H1 (cell line): ENCODE results near the gene COLQ. TPM values are rescaled to one million over a fixed set of nuclear protein-coding genes. Genes with fewer than 3 reads are reported as not detected.

Source experiments
- CTCF ChIA-PET: fragments of 300-600 bp; sonication (Branson Sonifier 250); formaldehyde crosslinking; loops from one replicate; lab custom pipeline; 2021; ENCODE audit not compliant: partially characterized antibody; lab: Charles Lee
- POLR2A ChIA-PET: fragments of 300-600 bp; sonication (Branson Sonifier 250); formaldehyde crosslinking; loops from one replicate; lab custom pipeline; 2021; ENCODE audit warnings: inconsistent platforms; ENCODE audit not compliant: partially characterized antibody; lab: Charles Lee
- DNase-seq, 2 experiments: peaks; one replicate each; pipeline versions ENCODE4 v3.0.0 to v3.0.0-alpha.2; 2010 to 2022; ENCODE audit warnings: low spot score in 2 of 2, low read depth in 1 of 2, mixed read lengths in 1 of 2
- FAIRE-seq: peaks from 2 replicates; lab custom pipeline; 2011; peaks lifted over from hg19 to GRCh38; lab: Jason Lieb, UNC
- H2AFZ ChIP-seq: 2 replicates; pipeline ENCODE4 v1.8.1; 2012; ENCODE audit warnings: low read length, inconsistent platforms
- H2AK5ac ChIP-seq: 2 replicates; pipeline ENCODE4 v1.6.1; 2013; ENCODE audit warnings: low read depth, low read length
- H2BK120ac ChIP-seq: replicated peaks from 2 replicates; pipeline ENCODE3; 2013; ENCODE audit warnings: low read depth, low read length, inconsistent platforms
- H2BK12ac ChIP-seq: 2 replicates; pipeline ENCODE4 v1.6.1; 2013; ENCODE audit warnings: low read depth, low read length
- H2BK15ac ChIP-seq: 2 replicates; pipeline ENCODE4 v1.6.1; 2013; ENCODE audit warnings: low read length
- H2BK20ac ChIP-seq: 2 replicates; pipeline ENCODE4 v1.6.1; 2013; ENCODE audit warnings: low read length
- H2BK5ac ChIP-seq: 2 replicates; pipeline ENCODE4 v1.6.1; 2013; ENCODE audit warnings: low read depth, low read length
- H3K14ac ChIP-seq: 2 replicates; pipeline ENCODE4 v1.6.1; 2013; ENCODE audit warnings: inconsistent platforms; ENCODE audit not compliant: insufficient read length
- H3K18ac ChIP-seq: 2 replicates; pipeline ENCODE4 v1.6.1; 2013; ENCODE audit warnings: low read length; ENCODE audit errors: extremely low read depth
- H3K23ac ChIP-seq: 2 replicates; pipeline ENCODE4 v1.6.1; 2013; ENCODE audit warnings: inconsistent platforms; ENCODE audit not compliant: insufficient read length
- H3K23me2 ChIP-seq: 2 replicates; pipeline ENCODE4 v1.6.1; 2013; ENCODE audit warnings: low read depth, low read length
- H3K27ac ChIP-seq: 2 replicates; pipeline ENCODE4 v1.6.1; 2011; ENCODE audit warnings: low read depth, low read length, inconsistent platforms
- H3K27me3 ChIP-seq, 4 experiments: replicated peaks in 1 of 4; 1 replicate in 1 of 4; 2 replicates in 3 of 4; pipeline versions ENCODE4 v1.6.1 to v1.8.1; 2011 to 2013; ENCODE audit warnings: low read length in 3 of 4, mild to moderate bottlenecking in 3 of 4, inconsistent platforms in 2 of 4, mixed read lengths in 2 of 4, moderate library complexity in 1 of 4; ENCODE audit not compliant: control insufficient read depth in 3 of 4, insufficient read depth in 3 of 4; ENCODE audit errors: extremely low read depth in 1 of 4
- H3K36me3 ChIP-seq, 4 experiments: 2 replicates each; pipeline versions ENCODE4 v1.6.1 to v1.8.1; 2011 to 2013; ENCODE audit warnings: mild to moderate bottlenecking in 4 of 4, low read length in 3 of 4, moderate library complexity in 2 of 4, control low read depth in 1 of 4, inconsistent platforms in 1 of 4; ENCODE audit not compliant: insufficient read depth in 4 of 4, control insufficient read depth in 2 of 4
- H3K4ac ChIP-seq: replicated peaks from 2 replicates; pipeline ENCODE3; 2013; ENCODE audit warnings: low read length, low read depth, mixed read lengths, inconsistent platforms; ENCODE audit not compliant: insufficient read length
- H3K4me1 ChIP-seq, 4 experiments: replicated peaks in 1 of 4; 1 replicate in 1 of 4; 2 replicates in 3 of 4; pipeline versions ENCODE4 v1.6.1 to v1.8.1; 2011 to 2013; ENCODE audit warnings: low read length in 3 of 4, inconsistent platforms in 2 of 4, mixed read lengths in 1 of 4; ENCODE audit not compliant: insufficient read depth in 4 of 4, control insufficient read depth in 3 of 4
- H3K4me2 ChIP-seq, 2 experiments: 2 replicates each; pipeline versions ENCODE4 v1.6.1 to v1.8.1; 2011 to 2013; ENCODE audit warnings: low read depth in 2 of 2, low read length in 2 of 2, control low read depth in 1 of 2, inconsistent platforms in 1 of 2, mild to moderate bottlenecking in 1 of 2; ENCODE audit not compliant: insufficient read depth in 1 of 2
- H3K4me3 ChIP-seq, 4 experiments: fragments of 200-600, 300-600 bp in 1 of 4; sonication (generic), shearing (Covaris generic), sonication (Bioruptor Twin) in 1 of 4; 2 replicates each; pipeline versions ENCODE4 v1.5.1 to v1.8.1; 2011 to 2016; ENCODE audit warnings: low read length in 4 of 4, low read depth in 3 of 4, control low read depth in 2 of 4, inconsistent platforms in 2 of 4, mild to moderate bottlenecking in 2 of 4, mixed read lengths in 1 of 4, moderate library complexity in 1 of 4; ENCODE audit not compliant: insufficient read depth in 2 of 4; ENCODE audit errors: extremely low read depth in 1 of 4
- H3K56ac ChIP-seq: replicated peaks from 2 replicates; pipeline ENCODE3; 2013; ENCODE audit warnings: low read depth, mild to moderate bottlenecking, mixed read lengths, low read length, inconsistent platforms; ENCODE audit not compliant: insufficient read length
- H3K79me1 ChIP-seq: 2 replicates; pipeline ENCODE4 v1.6.1; 2013; ENCODE audit warnings: low read depth, low read length, control low read depth
- H3K79me2 ChIP-seq, 2 experiments: 2 replicates each; pipeline versions ENCODE4 v1.6.1 to v1.8.1; 2012 to 2013; ENCODE audit warnings: low read length in 2 of 2, mild to moderate bottlenecking in 2 of 2, inconsistent platforms in 1 of 2; ENCODE audit not compliant: insufficient read depth in 2 of 2, control insufficient read depth in 1 of 2
- H3K9ac ChIP-seq, 4 experiments: replicated peaks in 1 of 4; 1 replicate in 1 of 4; 2 replicates in 3 of 4; pipeline versions ENCODE4 v1.6.1 to v1.8.1; 2011 to 2013; ENCODE audit warnings: low read depth in 3 of 4, low read length in 3 of 4, control low read depth in 2 of 4, mild to moderate bottlenecking in 2 of 4, moderate library complexity in 2 of 4, inconsistent platforms in 1 of 4; ENCODE audit errors: extremely low read depth in 1 of 4
- H3K9me3 ChIP-seq, 2 experiments: 2 replicates each; pipeline versions ENCODE4 v1.6.1 to v1.8.1; 2012 to 2013; ENCODE audit warnings: mild to moderate bottlenecking in 2 of 2, moderate library complexity in 2 of 2, control low read depth in 1 of 2, inconsistent platforms in 1 of 2, low read depth in 1 of 2, low read length in 1 of 2, mixed read lengths in 1 of 2; ENCODE audit not compliant: insufficient read depth in 2 of 2
- H4K20me1 ChIP-seq, 2 experiments: replicated peaks in 1 of 2; 2 replicates each; pipeline versions ENCODE3 to v1.8.1; 2011 to 2013; ENCODE audit warnings: inconsistent platforms in 2 of 2, low read length in 2 of 2, mild to moderate bottlenecking in 1 of 2; ENCODE audit not compliant: insufficient read depth in 2 of 2, control insufficient read depth in 1 of 2
- H4K5ac ChIP-seq: 2 replicates; pipeline ENCODE4 v1.6.1; 2013; ENCODE audit warnings: low read length, low read depth, mixed read lengths, inconsistent platforms; ENCODE audit not compliant: insufficient read length
- H4K8ac ChIP-seq: 2 replicates; pipeline ENCODE4 v1.8.0; 2013; ENCODE audit warnings: mild to moderate bottlenecking, moderate library complexity, low read length, inconsistent platforms; ENCODE audit not compliant: insufficient read depth; ENCODE audit errors: extremely low read depth
- H4K91ac ChIP-seq: replicated peaks from 2 replicates; pipeline ENCODE3; 2013; ENCODE audit warnings: low read length, mixed read lengths, inconsistent platforms; ENCODE audit not compliant: insufficient read length
- ATF2 ChIP-seq: IDR thresholded peaks from 2 replicates; pipeline ENCODE4 v1.6.1; 2012; ENCODE audit warnings: low read length, inconsistent platforms
- BACH1 ChIP-seq: IDR thresholded peaks from 2 replicates; pipeline ENCODE4 v1.6.1; 2012; ENCODE audit warnings: low read length, improper control_type of control experiment
- CBX8 ChIP-seq: fragments of 300-800, 300-1000 bp; sonication (generic); IDR thresholded peaks from 2 replicates; pipeline ENCODE4 v1.7.1; 2016; ENCODE audit warnings: low read depth, low read length, borderline replicate concordance
- CEBPB ChIP-seq: IDR thresholded peaks from 2 replicates; pipeline ENCODE4 v1.6.1; 2012; ENCODE audit warnings: low read depth, low read length
- CHD1 ChIP-seq: IDR thresholded peaks from 2 replicates; pipeline ENCODE4 v1.6.1; 2012; ENCODE audit warnings: low read depth, low read length, improper control_type of control experiment
- FOSL1 ChIP-seq: IDR thresholded peaks from 2 replicates; pipeline ENCODE4 v1.6.1; 2011; ENCODE audit warnings: mild to moderate bottlenecking, low read depth, low read length, moderate library complexity; ENCODE audit not compliant: insufficient read depth
- KDM1A ChIP-seq: fragments of 200-600, 300-600 bp; sonication (generic); IDR thresholded peaks from 2 replicates; pipeline ENCODE4 v1.7.1; 2016; ENCODE audit warnings: mild to moderate bottlenecking, low read length, borderline replicate concordance
- SAP30 ChIP-seq: fragments of 300-600 bp; sonication (generic); IDR thresholded peaks from 2 replicates; pipeline ENCODE4 v1.7.1; 2012; ENCODE audit warnings: low read length, moderate library complexity, mild to moderate bottlenecking, inconsistent platforms; ENCODE audit not compliant: insufficient read depth, insufficient replicate concordance
- TAF7 ChIP-seq: optimal IDR thresholded peaks from 2 replicates; pipeline ENCODE3; 2011; ENCODE audit warnings: low read depth, mild to moderate bottlenecking, inconsistent platforms, low read length, moderate library complexity, borderline replicate concordance
- TCF12 ChIP-seq: IDR thresholded peaks from 2 replicates; pipeline ENCODE4 v1.6.1; 2011; ENCODE audit warnings: low read depth, mild to moderate bottlenecking, low read length
- TEAD4 ChIP-seq: IDR thresholded peaks from 2 replicates; pipeline ENCODE4 v1.6.1; 2012; ENCODE audit warnings: low read depth, low read length, inconsistent platforms, mixed read lengths
- ZNF274 ChIP-seq: IDR thresholded peaks from 2 replicates; pipeline ENCODE4 v1.7.0; 2012; ENCODE audit warnings: low read length, borderline replicate concordance; ENCODE audit errors: extremely low read depth
- WGBS, 2 experiments: shearing (Covaris generic) in 1 of 2; methylation state at CpG; one replicate each; pipeline versions ENCODE4 v1.1.6 to v1.1.7; 2013 to 2015; ENCODE audit warnings: low lambda C conversion rate in 2 of 2, mixed read lengths in 2 of 2, inconsistent platforms in 1 of 2, low coverage in 1 of 2, missing lambda C conversion rate in 1 of 2; ENCODE audit not compliant: insufficient replicate concordance in 2 of 2, insufficient coverage in 1 of 2, insufficient read length in 1 of 2; ENCODE audit errors: extremely low coverage in 1 of 2, missing lambda C conversion rate in 1 of 2; 5-methylcytosine and 5-hydroxymethylcytosine counted together
- polyA plus RNA-seq, 7 experiments: library from polyadenylated mRNA; depleted of rRNA in 3 of 7; stranded (reverse) in 5 of 7; unstranded in 2 of 7; fragments of >200 nt in 5 of 7; fragments of 200-250 nt in 2 of 7; gene quantifications; 1 replicate in 5 of 7; 2 replicates in 1 of 7; 4 replicates in 1 of 7; pipeline versions ENCODE4 v1.2.1 to v1.2.3, GENCODE V29; 2011 to 2013; ENCODE audit warnings: missing spikeins in 2 of 7, mixed read lengths in 2 of 7
- total RNA-seq: library from RNA; stranded (reverse); fragmentation: NEBNext Ultra II Directional; extraction: Animal tissue kit (Norgen Biotek cat#: 25700); gene quantifications from 2 replicates; pipeline ENCODE4 v1.2.1, GENCODE V29; 2021

COLQ gene
- total and polyA plus RNA-seq, 2 of the 8 experiments (the other 6 are each of a cell fraction or from before 2014, with no cell fraction given) = 1.5 to 1.9 TPM

GRCh38 chr3:15429080-15429479, 92.4 kb downstream of the COLQ start:
- WGBS, 2 experiments = 81% methylated on average over 6 of the region's 6 CpGs; no CpG with 5 or more reads in 1 of the 2 experiments
- Histone ChIP-seq H3K27me3 (no peaks in the 10 kb centered on the region), H2BK20ac (no peak overlapping the region), H4K8ac (no peak overlapping the region), H3K79me2 (peaks cover 11 to 51% of the 10 kb centered on the region in 2 experiments), H3K4me2 (peak overlapping the region; percentile 77 to 80; a peak in 2 of 4 replicates), H3K9me3 (no peaks in the 10 kb centered on the region), H2AK5ac (no peak overlapping the region), H3K9ac (no peak overlapping the region), H4K5ac (no peak overlapping the region), H3K14ac (no peak overlapping the region), H2BK120ac (no peak overlapping the region), H3K23me2 (peaks cover 3% of the 10 kb centered on the region), H3K56ac (no peak overlapping the region), H4K20me1 (no peaks in the 10 kb centered on the region), H3K4ac (no peak overlapping the region), H3K4me3 (peak overlapping the region; percentile 79 to 99 (median 96); a peak in 5 of 8 replicates), H2BK5ac (no peak overlapping the region), H4K91ac (no peak overlapping the region), H2BK12ac (no peak overlapping the region), H3K79me1 (peaks cover 2% of the 10 kb centered on the region; the same call in 1 of the 2 replicates), H2AFZ (no peak overlapping the region), H3K4me1 (peaks cover 0 to 7% (median 4%) of the 10 kb centered on the region in 4 experiments; a peak in 5 of 7 replicates), H3K18ac (no peak overlapping the region), H3K23ac (no peak overlapping the region), H2BK15ac (no peak overlapping the region), H3K27ac (no peak overlapping the region), H3K36me3 (peaks cover 7 to 41% (median 11%) of the 10 kb centered on the region in 4 experiments; a peak in 7 of 8 replicates)
- no peak for DNase-seq
- FAIRE-seq = no peak
- ChIA-PET CTCF (interaction anchor here (0.7 to 1.8 kb wide), 4 partner anchors 14 to 162 kb away, joined by 3 to 7 read pairs (median 4); no protein-coding TSS in a partner anchor), POLR2A (no interaction called here)
- TF ChIP-seq TAF7 = no peak
- no peak for TF ChIP-seq BACH1
- no peak for TF ChIP-seq KDM1A
- TF ChIP-seq TEAD4 = no peak
- no peak for TF ChIP-seq ATF2
- no peak for TF ChIP-seq TCF12
- no peak for TF ChIP-seq FOSL1
- TF ChIP-seq CBX8 = no peak
- TF ChIP-seq ZNF274 = no peak
- TF ChIP-seq CEBPB = no peak
- no peak for TF ChIP-seq SAP30
- TF ChIP-seq CHD1 = no peak
